CD4-positive, alpha-beta T cell treated with Interleukin-12 subunit alpha and Interleukin-12 subunit beta, for 1 hour (primary cell): ENCODE data around the gene CARS2.
"Not testable (repeated sequence)": the region's sequence is repeated elsewhere in the genome, so short reads cannot be mapped to it uniquely, and the experiment has no call there.

Source experiments
- DNase-seq: peaks from one replicate; pipeline ENCODE4 v3.0.0-alpha.2; 2020

CARS2 gene

GRCh38 chr13:110615005-110615321 lies 91.0 kb downstream of the CARS2 start:
- DNase-seq, result no peak

GRCh38 chr13:110610955-110611595 lies 94.8 kb downstream of the CARS2 start:
- no peak for DNase-seq

DNA sequence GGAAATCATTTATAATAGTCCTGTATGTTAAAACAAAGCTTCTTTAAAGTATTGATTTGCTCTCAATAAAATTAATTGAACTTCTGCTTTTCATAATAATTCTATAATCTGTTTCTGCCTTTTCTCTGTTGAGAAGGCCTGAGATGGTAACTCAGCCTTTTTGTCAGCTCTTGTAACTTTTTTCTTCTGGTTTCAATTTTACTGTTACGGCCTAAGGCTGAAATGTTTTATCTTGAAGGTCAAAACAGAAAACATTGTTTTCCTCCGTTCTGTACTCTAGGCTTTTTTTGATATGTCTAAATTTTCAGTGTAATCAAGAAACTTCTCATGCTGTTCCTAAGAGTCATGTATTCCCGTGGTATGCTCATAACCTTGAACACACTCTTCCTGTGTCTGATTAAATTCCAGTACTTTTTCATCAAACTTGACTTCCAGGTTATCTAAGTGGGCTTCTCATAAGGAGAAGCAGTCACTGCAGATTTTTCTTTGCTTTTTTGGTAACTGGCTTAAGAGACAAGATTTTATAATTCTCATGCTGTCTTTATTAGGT lies 98.2 kb downstream of the CARS2 start:
- no peak for DNase-seq

DNA sequence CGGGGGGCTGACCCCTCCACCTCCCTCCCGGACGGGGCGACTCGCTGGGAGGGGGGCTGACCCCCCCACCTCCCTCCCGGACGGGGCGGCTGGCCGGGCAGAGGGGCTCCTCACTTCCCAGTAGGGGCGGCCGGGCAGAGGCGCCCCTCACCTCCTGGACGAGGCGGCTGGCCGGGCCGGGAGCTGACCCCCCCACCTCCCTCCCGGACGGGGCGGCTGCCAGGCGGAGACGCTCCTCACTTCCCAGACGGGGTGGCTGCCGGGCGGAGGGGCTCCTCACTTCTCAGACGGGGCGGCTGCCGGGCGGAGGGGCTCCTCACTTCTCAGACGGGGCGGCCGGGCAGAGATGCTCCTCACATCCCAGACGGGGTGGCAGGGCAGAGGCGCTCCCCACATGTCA lies 99.6 kb downstream of the CARS2 start:
- not testable (repeated sequence) for DNase-seq

DNA sequence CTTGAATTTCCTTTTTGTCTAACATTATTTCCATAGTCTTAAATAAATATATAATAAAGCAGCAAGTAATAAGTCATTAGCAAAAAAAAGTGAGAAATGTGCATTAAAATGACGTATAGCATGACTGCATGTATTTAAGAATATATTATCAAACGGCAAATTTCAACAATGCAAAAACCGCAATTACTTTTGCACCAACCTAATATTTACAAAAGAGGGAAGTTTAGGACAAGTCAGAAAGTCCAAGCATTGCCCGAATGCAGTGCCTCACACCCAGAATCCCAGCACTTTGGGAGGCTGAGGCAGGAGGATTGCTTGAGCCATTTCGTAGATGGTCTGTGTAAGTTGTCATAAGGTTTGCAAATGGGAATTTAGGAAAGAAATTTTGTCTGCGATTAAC lies 100.8 kb downstream of the CARS2 start:
- no peak for DNase-seq

GRCh38 chr13:110600980-110601379 lies 104.9 kb downstream of the CARS2 start:
- DNase-seq, result no peak

DNA sequence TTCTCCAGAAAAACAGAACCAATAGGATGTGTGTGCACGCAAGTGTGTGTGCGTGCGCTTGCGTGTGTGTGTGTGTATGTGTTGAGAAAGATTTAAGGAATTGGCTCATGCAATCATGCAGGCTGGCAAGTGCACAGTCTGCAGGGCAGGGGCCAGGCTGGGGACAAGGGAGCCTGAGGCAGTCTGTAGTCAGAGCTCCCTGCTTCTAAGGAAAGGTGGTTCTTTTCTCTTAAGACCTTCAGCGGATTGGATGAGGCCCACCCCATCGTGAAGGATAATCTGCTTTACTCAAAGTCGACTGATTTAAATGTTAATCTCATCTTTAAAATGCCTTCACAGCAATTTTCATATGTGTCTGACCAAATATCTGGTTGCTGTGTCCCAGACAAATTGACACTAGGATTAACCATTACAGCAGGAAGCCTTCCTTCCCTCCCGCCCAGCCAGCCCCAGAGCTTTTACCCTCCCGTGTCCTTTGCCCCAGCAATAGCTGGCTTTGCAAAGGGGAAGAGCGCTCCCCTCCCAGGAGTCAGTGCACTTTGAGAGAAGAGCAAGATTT lies 105.6 kb downstream of the CARS2 start:
- no peak for DNase-seq

- no peak for DNase-seq
These were observed 108.8 kb downstream of the CARS2 start for GRCh38 chr13:110597041-110597689.

- DNase-seq, result peak; percentile 52
These were observed 112.3 kb downstream of the CARS2 start for GRCh38 chr13:110593430-110594130.

DNA sequence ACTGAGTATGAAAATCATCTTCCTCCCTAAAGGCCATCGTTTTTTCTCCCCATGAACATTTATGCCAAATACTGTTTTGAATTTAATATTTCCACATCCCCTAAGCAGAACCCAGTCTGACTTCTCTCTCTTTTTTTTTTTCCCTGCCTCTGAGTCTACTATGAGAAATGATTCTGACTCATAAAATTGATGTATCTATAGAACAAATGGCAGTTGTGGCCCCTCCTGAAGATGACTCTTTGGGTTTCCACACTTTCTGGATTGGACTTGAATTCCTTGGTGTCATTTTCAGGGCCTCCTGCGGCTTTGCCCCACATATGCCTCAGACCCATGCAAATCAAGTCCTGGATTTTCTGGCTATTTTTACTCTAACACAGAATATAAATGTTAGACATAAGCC lies 113.3 kb downstream of the CARS2 start:
- no peak for DNase-seq
